GM10248 (cell line): ENCODE data around the gene UMODL1.

ENCODE experiments used
- CTCF ChIA-PET: fragments of 300-600 bp; sonication (Branson Sonifier 250); formaldehyde crosslinking; extraction: SDS; loops from one replicate; lab custom pipeline; 2021; ENCODE audit warnings: antibody characterized with exemption; lab: Yijun Ruan, JAX
- POLR2A ChIA-PET: fragments of 350-650 bp; sonication (Branson Sonifier 250); formaldehyde crosslinking; extraction: SDS; loops from one replicate; lab custom pipeline; 2020; ENCODE audit warnings: antibody characterized with exemption; lab: Yijun Ruan, JAX
- DNase-seq: peaks from one replicate; pipeline ENCODE4 v3.0.0; 2012; ENCODE audit errors: extremely low spot score
- TF ChIP-seq, protein P1 (sequence below): IDR thresholded peaks from 2 replicates; pipeline ENCODE4 v1.5.1; 2012; ENCODE audit warnings: mild to moderate bottlenecking, low read depth; ENCODE audit errors: extremely low read depth, missing control alignments, control extremely low read depth

Gene UMODL1

GRCh38 chr21:42105476-42106315, 34.6 kb downstream of the UMODL1 start:
- no peak for DNase-seq
- ChIA-PET CTCF (interaction anchor here (0.6 to 4.4 kb wide), 4 partner anchors 9 to 289 kb away, joined by 3 to 61 read pairs (median 12); no protein-coding TSS in a partner anchor), POLR2A (no interaction called here)
- TF ChIP-seq, protein P1, sequence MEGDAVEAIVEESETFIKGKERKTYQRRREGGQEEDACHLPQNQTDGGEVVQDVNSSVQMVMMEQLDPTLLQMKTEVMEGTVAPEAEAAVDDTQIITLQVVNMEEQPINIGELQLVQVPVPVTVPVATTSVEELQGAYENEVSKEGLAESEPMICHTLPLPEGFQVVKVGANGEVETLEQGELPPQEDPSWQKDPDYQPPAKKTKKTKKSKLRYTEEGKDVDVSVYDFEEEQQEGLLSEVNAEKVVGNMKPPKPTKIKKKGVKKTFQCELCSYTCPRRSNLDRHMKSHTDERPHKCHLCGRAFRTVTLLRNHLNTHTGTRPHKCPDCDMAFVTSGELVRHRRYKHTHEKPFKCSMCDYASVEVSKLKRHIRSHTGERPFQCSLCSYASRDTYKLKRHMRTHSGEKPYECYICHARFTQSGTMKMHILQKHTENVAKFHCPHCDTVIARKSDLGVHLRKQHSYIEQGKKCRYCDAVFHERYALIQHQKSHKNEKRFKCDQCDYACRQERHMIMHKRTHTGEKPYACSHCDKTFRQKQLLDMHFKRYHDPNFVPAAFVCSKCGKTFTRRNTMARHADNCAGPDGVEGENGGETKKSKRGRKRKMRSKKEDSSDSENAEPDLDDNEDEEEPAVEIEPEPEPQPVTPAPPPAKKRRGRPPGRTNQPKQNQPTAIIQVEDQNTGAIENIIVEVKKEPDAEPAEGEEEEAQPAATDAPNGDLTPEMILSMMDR: no peak

DNA sequence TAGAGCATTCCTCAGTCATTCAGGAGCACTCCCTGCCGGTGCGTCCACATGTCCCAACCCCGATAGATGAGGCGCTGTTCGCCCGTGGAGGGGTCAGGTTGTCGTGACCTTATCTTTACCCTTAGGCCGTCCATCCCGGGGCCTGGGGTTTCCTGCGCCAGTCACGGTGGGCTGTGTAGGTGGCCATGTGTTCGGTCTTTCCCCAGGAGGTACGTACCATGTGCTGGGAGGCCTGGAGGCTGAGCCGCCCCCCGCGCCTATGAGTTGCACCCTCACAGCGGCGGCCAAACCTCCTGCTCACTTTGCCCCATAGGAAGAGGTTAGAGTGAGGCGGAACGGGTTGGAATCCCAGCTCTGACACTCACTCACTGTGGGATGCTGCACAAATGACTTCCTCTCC, 35.3 kb downstream of the UMODL1 start:
- no peak for DNase-seq
- TF ChIP-seq, protein P1: no peak
- POLR2A ChIA-PET: no interaction called here
- CTCF ChIA-PET: interaction anchor here (0.6 to 4.4 kb wide), 5 partner anchors 10 to 290 kb away, joined by 3 to 61 read pairs (median 4); no protein-coding TSS in a partner anchor

- no peak for DNase-seq
- ChIA-PET CTCF (interaction anchor here (0.7 to 4.4 kb wide), 23 partner anchors 10 to 824 kb away, joined by 3 to 61 read pairs (median 4); no protein-coding TSS in a partner anchor), POLR2A (no interaction called here)
- TF ChIP-seq, protein P1: no peak
Measured at GRCh38 chr21:42107177-42107880, 36.2 kb downstream of the UMODL1 start.

DNA sequence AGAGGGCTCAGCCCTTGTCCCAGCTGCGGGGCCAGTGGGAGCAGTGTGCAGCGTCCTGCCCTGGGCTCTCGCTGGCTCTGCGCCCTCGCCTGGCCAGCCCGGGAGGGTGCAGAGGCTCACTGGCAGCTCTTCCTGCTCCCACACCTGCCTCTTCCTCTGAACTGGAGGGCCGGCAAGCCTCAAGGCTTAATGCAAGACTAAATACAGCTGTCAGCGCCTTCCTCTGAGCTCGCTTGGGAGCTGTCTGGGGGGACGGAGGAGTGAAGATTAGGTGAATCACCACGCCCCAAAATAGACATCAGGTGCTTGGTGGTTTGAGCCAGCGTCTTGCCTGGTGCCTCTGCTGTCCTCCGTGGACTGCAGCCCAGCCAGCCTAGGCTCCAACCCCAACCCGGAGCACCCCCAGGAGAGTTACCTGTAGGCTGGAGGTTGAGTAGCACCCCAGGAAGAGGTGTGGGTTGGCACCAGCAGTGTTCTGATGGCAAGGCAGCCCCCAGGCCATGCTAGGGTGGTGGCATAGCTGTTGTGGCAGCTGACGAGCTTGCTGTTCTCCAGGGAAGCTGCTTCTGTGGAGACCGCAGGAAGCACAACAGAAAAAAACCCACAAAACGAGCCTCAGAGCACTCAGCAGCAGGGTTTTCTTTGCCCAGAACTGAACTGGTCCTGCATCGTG, 36.9 kb downstream of the UMODL1 start:
- peak; percentile 91 for DNase-seq
- TF ChIP-seq, protein P1: peak; percentile 70
- POLR2A ChIA-PET: no interaction called here
- CTCF ChIA-PET: interaction anchor here (0.7 to 4.4 kb wide), 25 partner anchors 9 to 824 kb away, joined by 3 to 61 read pairs (median 4); no protein-coding TSS in a partner anchor

DNA sequence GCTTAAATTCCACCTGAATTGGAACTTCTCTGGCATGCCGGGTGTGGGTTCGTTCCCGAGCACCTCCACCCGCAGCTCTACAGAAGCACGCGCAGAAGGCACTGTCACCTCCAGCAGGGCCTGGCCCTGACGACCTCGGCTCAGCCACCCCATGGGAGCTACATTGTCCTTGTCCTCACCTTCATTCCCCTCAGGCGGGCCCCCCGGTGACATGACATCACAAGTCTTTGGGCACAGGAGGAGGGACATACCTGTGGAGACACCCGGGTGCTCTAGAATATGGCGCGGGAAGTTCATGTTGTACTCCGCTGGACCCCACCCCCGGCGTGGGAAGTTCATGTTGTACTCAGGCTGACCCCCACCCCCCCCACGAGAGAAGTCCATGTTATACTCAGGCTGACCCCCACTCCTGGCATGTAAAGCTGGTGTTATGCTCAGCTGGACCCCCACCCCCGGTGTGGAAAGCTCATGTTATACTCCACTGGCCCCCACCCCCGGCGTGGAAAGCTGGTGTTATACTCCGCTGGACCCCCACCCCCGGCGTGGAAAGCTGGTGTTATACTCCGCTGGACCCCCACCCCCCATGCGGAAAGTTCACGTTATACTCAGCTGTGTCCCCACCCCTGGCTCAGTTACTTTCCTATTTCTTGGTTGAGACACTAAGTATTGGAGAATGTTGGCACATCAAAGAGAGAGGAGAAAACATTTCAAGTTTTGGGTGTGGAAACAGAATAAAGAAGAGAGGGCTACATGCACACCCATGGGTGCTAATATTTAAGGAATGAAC, 37.6 kb downstream of the UMODL1 start:
- ChIA-PET POLR2A (no interaction called here), CTCF (interaction anchor here (0.8 to 4.4 kb wide), 15 partner anchors 9 to 825 kb away, joined by 3 to 61 read pairs (median 4); no protein-coding TSS in a partner anchor)
- DNase-seq: no peak
- TF ChIP-seq, protein P1: no peak
